ENCODE data around the gene NRG2.

NRG2 gene

DNA sequence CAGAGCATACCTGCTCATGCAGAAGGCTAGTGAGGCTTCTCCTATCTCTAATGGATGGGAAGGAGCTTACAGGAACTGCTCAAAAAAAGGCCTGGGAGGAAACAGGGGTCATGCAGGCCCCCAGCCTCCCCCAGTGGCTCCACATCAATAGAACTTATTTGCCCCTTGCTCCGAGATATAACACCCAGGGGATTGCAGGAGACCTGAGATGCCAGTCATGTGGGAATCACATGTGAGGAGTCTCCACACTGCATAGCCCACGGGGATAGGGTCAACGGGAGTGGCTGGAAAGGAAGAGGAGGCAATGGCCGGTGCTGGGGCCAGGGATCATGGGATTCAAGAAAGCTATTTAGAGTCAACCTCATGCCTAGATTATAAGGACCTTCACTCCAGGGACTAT is 76.2 kb downstream of the NRG2 start:
- no peak for DNase-seq

DNA sequence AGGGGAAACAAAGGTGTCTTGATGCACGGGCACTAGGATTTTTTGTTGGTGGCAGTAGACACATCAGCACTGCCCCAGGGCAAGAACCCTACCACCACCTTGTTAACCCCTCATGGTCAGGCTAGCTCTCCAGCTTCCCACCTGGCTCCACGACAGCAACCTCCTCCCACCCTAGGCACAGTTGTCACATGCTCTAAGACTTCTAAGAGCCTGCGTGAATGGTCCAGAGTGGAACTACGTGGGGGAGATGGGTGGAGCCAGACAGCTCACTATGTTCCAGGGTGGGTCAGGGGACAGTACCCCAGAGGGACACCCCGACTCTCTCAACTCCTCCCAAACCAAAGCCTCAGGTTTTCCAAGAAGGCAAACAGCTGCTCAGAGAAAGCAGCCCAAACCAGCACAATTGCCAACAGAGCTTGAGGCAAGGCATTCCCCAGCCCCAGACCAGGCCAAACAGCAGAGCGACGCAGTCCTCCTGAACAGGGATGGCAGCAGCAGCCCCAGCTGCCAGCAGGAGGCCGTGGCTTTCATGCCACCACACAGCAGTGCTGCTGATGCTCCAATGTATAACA is 78.0 kb downstream of the NRG2 start:
- no peak for DNase-seq

DNA sequence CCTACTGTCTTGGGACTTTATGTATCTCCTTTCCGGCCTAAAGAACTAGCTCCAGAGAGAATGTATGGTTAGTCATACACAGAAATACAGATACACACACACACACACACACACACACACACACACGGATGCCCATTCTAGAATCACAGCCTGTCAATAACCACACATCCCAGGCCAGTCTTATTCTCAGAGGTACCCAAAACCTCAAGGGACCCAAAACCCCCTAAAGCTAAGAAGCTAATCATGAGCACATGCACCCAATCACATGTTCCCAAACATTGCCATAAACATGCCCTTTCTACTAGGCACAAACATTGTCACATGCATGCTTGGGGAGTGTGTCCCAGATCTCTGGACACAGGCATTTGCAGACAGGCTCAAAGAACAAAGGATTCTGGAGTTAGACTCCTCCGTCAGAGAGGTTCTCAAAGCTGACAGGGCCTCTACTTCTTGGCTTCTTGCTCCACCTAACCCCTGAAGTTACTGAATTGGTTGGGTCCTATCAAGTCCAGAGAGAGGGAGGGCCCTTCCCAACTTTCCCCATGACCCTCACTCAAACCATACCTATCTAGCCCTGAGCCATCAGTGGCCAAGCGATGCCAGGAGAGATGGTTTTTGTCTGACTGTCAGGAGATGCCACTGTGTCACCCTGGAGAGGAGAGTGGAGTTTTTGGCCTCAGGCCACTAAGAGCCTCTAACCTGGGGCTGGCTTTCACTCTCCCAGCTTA is 78.7 kb downstream of the NRG2 start:
- DNase-seq = no peak

DNA sequence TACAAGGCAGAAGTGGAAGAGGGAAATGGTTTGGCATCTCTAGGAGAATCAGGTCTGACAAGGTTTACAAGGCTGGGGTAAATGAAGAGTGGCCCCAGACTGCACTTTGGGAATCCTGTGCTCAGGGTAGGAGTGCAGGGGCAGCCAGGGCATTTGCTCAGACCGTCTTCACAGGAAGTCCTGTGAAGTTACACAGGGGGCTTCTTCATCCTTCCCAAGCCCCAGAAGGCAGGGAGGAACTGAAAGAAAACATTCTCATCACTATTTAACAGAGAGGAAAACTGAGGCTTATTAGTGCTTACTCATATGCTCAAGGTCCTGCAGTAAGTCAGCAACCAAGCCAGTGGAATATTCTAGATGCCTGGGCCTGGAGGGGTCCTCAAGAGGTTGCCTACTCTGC is 80.7 kb downstream of the NRG2 start:
- no peak for DNase-seq

DNA sequence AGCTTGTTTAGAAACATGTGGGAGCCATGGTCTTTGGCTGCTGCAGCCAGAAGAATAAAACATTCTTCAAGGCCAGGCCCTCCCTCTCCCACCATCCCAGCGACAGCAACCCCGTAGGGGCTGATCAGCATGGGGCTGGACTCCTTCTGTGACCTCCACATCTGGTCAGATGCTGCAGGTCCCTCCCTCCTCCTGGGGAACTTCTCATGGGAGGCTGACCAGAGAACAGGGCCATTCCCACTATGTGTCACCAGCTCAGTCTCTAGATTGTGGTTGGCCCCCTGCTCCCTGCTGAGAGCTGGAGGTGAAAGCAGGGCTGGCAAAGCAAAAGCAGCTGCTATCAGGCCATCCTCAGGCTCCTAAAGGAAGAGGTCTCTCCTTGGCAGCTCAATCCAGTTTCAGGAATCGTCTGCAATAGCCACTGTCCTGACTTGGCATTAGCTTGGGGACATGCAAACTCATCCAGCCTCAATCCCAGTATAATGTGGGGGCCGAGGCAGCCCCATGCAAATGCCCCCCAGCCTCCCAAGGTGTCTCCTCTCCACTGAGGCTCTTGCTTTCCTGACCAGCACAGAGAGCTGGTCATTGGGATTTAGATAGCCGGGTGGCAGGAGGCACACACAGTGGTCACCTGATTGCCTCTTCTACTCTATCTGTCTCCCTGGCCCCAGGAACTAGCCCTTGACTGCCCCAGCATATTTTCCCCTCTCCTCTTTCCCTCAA is 81.5 kb downstream of the NRG2 start:
- DNase-seq = no peak

DNA sequence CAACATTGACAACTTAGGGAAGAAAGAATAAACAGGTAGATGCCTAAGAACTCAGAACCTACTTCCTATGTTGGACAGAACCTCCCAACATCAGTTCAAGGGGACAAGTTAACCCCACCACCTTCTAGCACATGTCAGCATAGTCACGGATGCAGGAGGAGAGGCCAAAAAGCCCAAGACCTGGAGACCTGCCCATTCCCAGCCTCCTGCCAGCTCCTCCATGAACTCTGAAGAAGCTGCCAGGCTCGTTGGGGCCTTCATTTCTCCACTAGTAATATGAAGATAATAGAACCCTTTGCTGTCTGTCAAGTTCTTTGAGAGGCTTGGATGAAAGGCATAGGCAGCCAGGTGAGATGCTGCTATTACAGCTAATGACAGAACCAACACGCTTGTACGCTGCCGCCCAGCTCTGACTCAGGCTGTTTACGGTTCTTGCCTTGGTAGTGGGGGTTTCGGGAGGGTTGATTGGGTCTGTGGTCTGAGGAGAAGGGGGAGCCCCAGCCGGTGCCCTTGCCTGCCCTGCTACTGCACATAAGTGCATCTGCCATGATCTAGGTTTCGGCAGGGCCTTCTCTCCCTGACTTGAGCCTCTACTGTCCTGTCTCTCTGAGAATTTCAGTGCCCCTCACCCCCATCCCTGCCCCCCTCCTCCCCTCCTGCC is 82.2 kb downstream of the NRG2 start:
- DNase-seq = no peak

DNA sequence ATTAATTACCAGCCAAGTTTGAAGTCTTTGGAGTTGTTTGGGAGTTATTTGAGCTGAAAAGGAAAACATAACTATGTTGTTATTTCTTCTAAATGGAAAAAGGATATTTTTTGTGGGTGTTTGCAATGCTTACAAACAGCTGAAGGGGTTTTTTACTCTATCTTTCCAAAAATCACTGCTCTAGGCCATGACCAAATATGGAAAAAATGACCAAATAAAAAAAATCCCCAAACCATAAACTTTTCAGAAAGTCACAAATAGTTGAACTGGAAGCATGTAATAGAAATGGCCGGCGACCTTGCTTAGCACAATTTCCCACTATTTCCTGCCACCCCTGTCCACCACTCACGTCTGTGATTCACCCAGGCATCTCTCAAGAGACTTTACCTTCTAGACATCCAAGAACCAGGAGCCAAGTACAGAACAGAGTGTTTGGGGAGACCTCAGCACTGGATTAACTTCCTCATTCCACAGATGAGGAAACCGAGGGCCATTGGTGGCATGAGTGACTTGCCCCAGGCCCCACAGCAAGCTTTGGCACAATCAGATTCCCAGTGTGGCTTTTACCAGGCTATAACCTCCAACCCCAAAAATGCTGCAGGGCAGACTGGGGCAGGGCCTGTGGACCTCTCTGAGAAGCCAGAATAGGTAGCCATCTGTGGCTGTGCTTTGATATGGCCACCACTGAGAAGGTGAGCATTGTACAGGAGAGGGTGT is 84.5 kb downstream of the NRG2 start:
- DNase-seq = no peak

DNA sequence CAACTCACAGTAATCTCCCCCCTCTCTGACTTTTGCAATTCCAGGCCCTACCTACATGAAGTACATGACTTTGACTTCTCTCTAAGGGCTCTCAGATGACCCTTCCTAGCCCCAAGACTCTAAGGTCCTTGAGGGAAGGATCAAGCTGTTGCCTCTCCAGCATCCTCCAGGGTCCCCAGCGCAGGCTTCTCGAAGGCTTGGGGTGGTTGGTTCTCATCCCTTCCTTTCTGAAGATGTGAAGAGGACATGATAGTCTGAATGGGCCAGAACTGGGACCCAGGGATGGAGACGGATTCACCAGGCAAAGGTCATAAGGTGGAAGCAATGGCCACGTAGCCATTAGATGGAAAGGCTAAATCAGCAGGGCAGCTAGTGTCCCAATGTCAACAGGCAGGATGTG is 86.8 kb downstream of the NRG2 start:
- no peak for DNase-seq

DNA sequence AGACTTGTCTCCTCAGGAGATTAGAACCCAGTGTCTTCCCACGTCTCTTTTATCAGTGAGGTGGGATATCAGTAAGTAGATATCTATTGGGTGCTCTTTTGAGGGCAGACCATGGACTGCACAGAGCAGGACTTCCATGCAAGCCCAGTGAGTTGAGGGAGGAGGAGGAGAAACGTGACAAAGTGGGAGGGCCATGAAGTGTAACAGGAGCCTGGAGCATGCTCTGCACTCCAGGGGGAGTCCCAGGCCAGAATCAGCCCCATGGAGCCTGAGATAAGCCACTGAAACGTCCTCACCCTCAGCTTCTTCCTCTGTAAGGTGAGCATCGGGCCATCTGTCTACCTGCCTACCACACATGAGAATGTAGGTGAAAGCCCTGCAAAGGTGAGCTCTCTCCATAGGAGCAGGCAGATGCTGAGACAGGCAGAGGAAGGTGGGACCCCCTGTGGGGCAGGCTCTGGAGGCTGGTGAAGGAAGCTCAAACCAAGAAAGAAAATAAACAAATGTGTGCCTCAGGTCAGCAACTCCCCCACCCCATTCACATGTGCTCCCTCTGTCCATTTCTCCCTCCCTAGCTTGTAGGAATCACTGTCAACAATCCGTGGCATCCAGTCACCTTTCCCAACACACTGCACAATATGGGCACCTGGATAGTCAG is 87.4 kb downstream of the NRG2 start:
- DNase-seq = no peak

DNA sequence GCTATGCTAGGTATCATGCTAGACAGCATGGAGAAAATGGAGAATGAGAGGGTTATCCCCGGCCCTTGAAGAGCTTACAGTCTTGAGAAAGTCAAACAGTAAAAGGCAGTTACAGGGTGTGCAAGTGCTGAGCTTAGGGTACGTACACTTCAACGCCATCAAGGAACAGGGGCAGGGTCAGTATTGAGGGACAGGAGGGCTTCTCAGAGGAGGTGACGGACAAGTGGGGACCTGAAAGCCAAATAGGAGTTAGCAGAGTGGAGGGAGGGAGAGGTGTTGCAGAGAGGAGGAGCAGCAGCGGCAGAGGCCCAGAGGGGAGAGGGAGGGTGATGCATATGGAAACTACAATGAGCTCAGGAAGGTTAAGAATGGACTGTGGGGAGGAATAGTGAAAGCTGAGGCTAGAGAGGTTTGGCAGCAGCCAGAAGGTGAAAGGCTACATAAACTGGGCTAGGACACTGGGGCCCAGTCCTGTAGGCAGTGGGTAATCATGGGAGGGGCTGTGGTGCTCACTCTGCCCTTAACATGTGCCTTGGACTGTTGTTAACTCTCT is 88.0 kb downstream of the NRG2 start:
- DNase-seq = no peak

DNA sequence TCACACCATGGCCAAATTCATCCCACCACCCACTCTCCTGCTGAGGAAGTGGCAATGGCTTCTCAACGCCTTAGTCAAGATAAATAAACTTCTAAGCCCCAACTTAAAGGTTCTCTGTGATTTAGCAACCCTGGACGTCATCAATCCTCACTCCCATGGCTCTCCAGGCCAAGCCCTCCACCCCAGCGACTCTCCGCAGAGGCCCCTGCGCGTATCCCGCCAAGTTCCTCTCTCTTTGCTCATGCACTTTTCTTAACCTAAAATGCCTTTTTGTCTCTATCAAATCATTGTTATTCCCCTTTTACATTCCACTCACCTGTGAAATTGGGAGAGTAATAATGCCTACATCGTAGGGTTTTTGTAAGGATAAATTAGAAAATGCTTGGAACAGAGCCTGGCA is 88.6 kb downstream of the NRG2 start:
- DNase-seq = no peak

DNA sequence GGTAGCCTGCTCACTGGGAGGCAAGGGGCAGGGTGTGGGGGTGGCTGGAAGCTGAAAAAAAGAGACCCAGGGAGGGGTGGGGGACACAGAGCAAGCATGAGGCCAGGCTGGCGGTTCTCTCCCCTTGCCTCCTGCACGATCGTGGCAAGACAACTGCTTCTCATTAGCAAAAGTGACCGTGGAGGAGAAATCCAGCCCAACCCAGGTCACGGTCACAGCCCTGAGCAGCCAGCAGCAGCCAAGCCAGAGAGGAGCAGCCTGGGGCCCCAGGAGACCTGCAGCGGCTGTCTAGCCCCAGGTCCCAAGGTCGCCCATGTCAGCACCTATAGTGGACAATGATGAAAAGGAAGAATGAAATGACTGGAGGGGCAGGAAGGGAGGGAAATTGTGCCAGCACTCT is 89.1 kb downstream of the NRG2 start:
- no peak for DNase-seq

DNA sequence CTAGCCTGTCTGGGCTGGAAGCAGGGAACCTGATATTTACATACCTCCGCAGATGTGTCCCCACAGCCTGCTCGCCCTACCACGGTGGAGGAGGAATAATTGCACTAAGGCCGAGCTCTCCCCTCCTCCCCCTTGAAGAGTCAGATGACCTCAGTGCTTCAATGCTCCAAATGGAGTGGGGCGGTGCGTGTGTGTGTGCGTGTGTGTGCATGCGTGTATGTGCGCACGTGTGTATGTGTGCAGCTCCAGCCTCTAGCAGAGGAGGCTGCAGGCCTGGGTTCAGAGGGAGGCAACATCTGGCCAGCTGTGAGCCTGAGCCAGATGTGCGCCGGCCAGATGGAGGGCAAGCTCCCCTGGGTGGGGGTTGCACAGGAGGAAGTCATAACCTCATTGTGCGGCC is 90.5 kb downstream of the NRG2 start:
- no peak for DNase-seq

DNA sequence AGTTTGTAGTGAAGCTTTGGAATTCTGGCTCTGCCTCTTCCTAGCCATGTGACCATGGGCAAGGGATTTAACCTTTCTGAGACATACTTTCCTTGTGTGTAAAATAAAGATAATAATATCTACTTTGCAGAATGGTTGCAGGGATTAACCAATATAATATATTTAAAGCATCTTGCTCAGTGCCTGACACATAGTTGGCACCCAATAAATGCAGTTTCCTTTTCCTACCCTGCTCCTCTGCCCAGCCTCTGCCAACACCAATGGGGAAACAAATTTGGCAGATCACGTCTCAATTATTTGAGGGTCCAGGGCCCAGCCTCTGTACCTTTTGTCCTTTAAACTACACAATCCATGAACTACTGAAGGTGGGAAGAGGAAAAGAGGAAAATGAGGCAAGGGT is 91.1 kb downstream of the NRG2 start:
- no peak for DNase-seq

DNA sequence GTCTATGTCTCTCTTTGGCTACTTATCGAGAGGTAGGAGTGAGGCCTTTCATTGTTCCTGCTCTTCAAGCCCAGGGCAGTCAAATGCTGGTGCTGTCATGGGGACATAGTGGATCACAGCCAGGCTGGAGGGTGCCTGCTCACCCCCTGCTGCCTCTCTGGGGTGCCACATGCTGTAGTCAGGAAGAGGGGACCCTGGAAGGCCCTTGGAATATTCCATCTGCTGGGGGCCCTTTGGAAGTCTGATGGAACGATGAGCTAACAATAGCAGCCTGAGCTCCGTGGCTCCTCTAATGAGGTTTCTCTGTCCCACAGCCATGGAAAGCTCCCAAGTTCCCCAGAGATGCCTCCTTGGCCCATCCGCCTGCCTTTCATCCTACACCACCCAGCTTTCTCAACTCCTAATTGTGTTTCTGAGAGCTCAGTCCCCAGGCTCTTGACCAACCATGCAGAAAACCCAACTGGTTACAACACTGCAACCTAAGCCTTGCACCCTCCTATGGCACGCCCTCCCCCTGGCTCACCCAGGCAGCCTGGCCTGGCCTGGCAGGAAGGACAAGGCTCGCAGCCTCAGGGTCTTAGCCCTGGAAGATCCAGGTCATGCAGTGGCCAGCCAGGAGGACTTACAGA is 91.7 kb downstream of the NRG2 start:
- no peak for DNase-seq

DNA sequence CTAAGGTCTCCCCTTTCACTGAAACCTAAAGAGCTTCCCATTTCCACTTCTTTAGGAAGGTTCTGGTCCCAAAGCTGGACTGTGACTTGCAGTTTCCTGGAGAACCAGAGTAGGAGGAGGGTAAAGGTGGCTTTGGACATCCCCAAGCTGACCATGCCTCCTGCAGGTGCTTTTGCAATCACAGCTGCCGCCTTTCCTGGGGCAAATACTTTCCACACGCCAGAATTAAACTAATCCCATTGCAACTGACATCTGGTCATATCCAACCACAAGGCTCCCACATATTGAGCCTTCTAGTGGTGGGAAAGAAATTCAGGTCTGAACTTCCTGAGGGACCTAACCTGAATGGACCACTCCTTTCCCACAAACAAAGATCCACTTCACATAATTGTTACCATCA is 92.7 kb downstream of the NRG2 start:
- DNase-seq = no peak

DNA sequence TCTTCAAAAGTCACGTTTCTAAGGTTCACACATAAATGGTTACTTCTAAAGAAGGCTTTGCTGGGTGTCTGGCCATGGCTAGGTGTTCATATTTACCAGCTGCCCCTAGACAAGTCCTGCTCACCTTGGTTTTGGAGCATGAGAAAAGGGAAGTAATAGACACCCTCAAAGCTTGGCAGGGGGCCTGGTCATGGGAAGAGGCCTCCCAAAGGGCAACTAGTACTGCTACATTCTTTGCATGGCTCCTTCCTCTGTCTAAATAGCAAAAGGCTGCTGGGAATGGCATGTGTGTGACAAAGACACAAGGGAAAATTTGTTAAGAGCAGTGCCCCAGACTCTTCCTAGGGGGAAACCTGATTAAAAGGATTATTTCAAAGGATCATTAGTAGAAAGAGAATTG is 93.4 kb downstream of the NRG2 start:
- no peak for DNase-seq

DNA sequence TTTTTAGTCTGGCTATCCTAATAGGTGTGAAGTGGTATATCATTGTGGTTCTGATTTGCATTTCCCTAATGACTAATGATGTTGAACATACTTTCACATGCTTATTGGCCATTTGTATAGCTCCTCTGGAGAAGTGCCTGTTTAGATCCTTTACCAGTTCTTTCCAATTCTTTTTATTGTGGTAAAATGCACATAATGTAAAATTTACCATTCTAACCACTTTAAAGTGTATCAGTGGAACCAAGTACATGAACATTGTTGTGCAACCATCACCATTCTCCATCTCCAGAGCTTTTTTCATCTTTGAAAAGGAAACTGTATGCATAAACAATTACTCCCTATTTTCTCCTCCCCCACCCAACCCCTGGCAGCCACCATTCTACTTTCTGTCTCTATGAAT is 95.4 kb downstream of the NRG2 start:
- DNase-seq = no peak

DNA sequence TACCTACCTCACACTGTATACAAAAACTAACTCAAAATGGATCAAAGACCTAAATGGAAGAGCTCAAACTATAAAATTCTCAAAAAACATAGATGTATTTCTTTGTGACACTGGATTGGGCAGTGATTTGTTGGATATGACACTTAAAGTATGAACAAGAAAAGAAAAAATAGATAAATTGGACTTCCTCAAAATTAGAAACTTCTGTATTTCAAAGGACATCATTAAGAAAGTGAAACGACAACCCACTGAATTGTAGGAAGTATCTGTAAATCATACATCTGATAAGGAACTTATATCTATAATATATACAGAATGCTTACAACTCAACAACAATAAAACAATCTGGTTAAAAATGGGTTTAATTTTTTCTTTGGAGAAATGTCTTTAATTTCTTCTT is 96.7 kb downstream of the NRG2 start:
- no peak for DNase-seq

DNA sequence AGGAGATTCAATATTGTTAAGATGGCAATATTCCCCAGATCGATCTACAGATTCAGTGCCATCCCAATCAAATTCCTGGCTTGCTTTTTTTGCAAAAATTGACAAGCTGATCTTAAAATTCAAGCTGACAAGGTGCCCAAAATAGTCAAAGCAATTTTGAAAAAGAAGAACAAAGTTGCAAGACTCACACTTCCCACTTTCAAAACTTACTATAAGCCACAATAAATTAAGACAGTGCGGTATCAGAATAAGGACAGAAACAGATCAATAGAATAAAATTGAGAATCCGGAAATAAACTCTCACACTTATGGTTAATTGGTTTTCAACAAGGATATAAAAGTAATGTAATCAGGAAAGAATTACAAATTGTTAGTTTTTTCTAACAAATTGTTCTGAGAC is 97.1 kb downstream of the NRG2 start:
- no peak for DNase-seq

DNA sequence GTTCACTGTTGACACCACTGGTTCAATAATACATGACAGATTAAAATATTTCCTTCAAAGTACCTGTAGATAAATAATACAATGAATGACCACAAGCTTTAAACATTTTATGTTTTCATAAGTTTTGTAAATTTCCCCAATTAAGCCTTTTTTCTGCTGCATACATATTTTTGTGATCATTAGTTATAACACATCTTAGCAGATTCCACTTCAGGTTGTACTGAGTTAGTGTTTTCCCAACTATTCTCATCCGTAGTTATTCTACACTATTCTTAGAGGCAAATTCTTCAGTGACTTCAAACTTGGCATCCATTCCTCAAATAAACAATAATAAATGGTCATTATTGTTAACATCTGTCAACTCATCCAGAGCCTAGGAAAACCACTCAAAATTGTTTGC is 100.9 kb downstream of the NRG2 start:
- no peak for DNase-seq

DNA sequence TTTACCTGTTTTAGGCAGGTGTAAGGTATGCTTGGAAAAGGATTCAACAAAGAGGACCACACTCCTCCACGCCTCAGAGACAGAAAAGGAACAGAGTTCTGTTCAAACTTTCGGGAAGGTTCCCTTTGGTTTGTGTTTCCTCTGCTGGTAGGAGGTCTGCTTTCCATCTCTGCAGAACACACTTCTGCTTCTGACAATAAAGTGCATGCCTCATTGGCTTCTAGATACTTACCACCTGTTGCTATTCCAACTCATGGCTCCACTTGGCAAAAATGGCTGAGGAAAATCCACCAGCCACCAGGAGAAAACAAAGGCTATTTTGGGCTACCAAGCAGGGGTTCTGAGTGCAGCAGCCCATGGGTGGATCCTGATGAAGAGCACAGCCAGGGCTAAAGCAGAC is 112.7 kb downstream of the NRG2 start:
- no peak for DNase-seq
